CD4-positive, alpha-beta T cell treated with Interferon gamma for 1 hour (primary cell): ENCODE data around the gene SLC2A6.

Source experiments
- DNase-seq: peaks from one replicate; pipeline ENCODE4 v3.0.0-alpha.2; 2020

SLC2A6 gene

DNA sequence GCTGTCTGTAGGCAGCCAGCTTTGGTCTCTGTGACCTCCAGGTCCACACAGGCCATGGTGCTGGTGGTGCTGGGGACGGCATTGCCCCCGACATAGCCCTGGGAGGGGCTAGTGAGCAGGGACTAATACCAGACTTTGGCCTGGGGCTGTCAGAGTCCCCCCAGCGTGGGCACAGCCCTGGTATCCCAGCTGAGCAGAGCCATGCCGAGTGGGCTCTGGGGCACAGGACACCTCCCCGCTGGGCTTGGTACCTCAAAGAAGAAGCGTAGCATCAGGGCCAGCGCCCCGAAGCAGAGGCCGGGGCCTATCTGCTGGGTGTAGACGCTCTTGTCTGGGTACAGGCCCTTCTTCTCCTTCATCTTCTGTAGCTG is 36.3 kb upstream of the SLC2A6 start:
- DNase-seq, result no peak

DNA sequence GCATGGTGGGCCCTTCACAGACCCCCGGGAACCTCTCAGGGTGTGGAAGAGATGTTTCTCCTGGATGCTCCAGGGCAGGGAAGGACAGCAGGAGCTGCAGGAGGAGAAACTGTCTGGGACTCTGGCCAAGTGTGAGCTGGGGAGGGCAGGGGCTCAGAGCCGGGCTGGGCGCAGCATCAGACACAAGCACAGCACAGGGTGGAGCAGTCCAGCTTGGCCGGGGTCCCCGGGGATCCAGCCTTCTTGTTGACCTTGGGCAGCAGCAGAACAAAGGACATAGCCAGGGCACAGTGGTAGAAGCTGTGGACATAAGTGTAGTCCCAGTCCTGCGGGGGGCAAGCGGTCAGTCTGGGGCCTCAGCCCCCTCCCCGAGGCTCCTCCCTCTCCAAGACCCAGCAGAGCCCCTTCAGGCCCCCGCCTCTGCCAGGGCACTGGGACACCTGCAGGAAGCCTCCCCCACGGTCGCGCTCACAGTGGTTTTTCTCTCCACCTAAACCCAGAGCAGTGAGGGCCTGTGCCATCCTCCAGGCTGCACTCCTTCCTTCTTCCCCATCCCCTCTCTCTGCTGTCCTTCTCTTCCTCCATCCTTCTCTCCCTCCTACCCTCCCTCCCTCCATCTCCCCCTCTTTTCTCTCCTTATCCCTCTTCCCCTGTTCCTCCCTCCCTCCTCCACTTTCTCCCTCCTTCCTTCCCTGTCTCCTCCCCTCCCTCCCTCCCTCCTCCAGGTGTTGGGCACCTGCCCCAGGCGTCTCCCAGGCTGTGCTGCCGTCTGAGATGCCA is 35.8 kb upstream of the SLC2A6 start:
- no peak for DNase-seq

GRCh38 chr9:133513214-133514100 is 34.6 kb upstream of the SLC2A6 start:
- no peak for DNase-seq

DNA sequence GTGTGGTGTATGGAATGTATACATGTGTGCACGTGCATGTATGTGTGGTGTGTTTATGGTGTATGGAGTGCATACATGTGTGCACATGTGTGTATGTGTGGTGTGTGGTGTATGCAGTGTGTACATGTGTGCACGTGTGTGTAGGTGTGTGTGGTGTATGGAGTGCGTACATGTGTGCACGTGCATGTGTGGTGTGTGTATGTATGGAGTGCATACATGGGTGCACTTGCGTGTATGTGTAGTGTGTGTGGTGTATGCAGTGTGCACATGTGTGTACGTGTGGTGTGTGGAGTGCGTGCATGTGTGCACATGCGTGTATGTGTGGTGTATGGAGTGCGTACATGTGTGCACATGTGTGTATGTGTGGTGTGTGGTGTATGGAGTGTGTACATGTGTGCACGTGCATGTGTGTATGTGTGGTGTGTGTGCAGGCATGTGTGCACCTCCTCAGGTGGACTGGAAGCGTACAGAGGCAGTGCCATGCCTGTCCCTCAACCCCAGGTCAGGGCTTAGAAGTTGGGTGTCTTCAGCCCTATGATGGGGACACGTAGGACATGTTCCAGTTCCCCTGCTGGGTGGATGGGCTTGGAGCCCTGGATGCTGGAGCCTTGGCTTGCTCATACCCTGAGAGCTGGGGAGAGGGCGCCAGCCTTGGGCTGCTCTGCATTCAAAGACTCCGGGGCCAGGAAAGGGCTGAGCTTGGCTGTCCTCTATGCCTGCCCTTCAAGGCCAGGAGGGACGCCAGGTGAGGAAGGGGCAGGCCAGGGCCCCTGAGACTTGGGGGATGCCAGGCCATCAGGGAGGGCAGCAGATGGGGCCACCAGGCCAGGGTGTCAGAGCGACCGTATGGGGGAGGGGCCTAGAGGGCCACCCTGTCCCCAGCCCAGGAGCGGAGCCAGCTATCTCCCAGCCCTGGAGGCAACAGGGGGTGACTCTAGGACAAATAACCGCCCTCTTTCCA is 33.6 kb upstream of the SLC2A6 start:
- DNase-seq, result no peak

DNA sequence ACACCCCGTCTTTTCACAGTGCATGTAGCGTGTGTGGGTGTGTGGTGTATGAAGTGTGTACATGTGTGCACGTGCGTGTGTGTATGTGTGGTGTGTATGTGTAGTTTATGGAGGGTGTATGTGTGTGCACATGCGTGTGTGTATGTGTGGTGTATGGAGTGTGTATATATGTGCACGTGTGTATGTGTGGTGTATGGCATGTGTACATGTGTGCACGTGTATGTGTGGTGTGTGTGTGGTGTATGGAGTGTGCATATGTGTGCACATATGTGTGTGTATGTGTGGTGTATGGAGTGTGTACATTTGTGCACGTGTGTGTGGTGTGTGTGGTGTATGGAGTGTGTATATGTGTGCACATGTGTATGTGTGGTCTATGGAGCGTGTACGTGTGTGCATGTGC is 32.7 kb upstream of the SLC2A6 start:
- no peak for DNase-seq

DNA sequence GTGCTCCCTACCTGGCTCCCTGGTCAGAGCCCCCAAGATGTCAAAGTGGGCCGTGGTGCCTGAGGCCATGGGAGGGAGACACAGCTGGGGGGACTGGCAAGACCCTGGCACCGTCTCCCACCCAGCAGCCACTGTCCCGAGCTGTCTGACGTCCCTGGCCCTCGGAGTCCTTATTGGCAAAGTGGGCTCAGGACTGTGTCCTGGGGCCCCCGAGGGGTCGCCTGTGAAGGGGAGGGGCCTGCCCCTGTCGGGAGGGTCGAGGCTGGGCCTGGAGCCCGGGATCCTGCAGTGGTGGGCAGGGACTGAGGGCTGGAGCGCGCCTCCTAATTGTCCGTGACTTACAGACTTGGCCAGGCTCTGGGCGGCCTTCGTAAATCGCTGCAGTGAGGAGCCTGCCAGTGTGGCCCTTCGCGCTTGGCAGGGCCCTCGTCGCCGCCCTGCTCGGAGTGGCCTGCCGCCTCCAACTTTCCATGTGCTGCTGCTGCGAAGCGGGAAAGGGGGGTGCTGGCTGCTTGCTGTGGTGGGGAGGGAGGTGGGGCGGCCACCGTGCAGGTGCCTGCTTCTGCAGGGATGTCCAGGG is 32.1 kb upstream of the SLC2A6 start:
- no peak for DNase-seq

GRCh38 chr9:133509179-133510083 is 30.5 kb upstream of the SLC2A6 start:
- no peak for DNase-seq

DNA sequence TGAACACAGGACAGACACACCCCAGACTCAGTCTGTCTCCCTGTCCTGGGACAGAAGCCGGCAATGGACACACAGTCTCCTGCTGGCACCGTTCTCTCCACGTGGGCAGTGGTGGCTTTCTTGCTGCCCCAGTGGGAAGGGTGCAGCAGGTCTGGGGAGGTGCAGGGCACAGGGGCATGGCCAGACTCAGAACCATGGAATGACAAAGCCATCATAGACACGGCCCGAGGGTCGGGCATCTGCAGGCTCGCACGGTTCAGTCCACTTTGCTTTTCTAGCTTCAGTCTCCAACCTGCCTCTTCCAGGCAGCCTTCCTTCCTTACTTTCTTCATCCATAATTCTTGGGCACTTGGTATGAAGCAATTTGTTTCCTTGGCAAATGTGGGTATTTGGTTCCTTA is 29.1 kb upstream of the SLC2A6 start:
- no peak for DNase-seq

- no peak for DNase-seq
These were observed 28.5 kb upstream of the SLC2A6 start for GRCh38 chr9:133507246-133507965.

- no peak for DNase-seq
These were observed 27.7 kb upstream of the SLC2A6 start for GRCh38 chr9:133506653-133507038.

- DNase-seq, result no peak
These were observed 27.2 kb upstream of the SLC2A6 start for GRCh38 chr9:133505901-133506652.

DNA sequence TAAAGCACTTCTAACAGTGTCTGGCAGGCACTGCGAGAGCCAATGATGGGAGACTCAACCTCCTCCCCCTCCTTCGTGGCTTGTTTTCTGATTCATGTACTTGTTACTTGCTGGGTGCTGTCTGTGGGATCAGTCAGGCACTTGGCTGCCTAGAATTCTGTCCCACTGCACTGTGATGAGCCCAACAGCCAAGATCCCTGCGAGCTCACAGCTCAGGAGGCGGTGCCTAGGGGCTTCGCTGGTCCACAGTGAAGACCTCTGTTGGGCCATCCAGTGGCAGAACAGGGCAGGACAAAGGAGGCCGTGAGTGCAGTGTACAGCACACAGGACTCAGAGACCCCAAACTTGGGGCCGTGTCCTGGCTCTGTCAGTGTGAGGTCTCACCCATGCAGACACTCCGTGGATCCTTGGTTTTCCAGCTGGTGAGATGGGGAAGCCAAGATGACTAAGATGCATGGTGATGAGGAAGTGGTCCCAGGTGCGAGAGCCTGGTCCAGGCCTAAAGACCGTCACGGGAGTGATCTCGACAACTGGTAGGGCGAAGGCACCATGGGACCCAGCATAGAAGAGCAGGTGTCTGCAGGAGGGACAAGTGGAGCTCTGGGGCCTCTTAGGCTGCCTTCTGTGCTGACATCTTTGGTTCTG is 26.4 kb upstream of the SLC2A6 start:
- no peak for DNase-seq

GRCh38 chr9:133502112-133502511 is 23.2 kb upstream of the SLC2A6 start:
- DNase-seq, result no peak

DNA sequence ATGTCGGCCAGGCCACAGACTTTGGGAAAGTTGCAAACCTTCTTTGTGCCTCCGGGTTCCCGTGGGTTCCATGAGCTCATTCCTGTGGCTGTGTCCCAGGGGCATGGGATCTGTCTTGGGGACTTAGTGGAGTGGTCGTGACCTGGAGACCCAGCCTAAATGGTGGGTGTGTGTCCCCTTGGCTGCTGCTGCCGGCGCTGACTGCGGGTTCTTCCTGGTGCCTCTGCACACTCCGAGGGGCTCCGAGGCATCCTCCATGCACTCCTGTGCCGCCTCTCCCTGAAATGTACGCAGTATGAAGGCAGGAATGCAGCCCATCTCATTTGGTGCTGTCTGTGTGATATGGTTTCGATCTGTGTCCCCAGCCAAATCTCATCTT is 21.0 kb upstream of the SLC2A6 start:
- no peak for DNase-seq

DNA sequence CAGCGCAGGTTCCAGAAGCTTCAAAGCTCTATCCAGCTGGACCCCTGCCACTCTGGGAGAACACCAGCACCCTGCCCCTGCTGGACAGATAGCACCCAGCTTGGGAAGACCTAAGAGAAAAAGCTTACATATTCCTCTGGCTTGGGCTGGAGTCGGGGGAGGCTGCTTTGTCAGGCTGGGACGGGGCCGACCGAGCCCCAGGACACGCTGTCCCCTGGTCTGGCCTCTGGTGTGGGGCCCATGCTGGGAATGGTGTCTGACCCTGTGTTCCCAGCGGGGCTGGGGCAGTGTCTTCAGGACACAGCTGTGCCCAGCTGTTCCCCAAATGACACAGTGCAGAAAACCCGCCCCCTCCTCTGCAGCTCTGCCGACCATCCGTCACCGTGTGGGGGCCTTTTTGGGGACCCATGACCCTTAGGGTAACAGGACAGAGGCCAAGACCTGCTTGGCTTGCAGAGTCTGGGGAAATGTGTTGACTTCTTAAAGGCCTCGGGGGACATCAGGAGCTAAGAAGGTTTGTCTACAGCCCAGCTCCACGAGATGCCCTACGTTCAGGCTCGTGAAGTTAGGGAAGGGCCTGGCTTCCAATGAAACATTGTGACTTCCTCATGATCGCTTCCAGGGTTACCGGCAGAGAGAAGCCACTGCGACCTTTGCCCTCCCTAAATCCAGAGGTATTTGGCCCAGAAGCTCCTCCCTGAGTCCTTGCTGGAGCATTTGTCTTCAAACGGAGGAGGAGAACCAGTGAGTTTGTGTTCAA is 20.4 kb upstream of the SLC2A6 start:
- DNase-seq, result no peak

DNA sequence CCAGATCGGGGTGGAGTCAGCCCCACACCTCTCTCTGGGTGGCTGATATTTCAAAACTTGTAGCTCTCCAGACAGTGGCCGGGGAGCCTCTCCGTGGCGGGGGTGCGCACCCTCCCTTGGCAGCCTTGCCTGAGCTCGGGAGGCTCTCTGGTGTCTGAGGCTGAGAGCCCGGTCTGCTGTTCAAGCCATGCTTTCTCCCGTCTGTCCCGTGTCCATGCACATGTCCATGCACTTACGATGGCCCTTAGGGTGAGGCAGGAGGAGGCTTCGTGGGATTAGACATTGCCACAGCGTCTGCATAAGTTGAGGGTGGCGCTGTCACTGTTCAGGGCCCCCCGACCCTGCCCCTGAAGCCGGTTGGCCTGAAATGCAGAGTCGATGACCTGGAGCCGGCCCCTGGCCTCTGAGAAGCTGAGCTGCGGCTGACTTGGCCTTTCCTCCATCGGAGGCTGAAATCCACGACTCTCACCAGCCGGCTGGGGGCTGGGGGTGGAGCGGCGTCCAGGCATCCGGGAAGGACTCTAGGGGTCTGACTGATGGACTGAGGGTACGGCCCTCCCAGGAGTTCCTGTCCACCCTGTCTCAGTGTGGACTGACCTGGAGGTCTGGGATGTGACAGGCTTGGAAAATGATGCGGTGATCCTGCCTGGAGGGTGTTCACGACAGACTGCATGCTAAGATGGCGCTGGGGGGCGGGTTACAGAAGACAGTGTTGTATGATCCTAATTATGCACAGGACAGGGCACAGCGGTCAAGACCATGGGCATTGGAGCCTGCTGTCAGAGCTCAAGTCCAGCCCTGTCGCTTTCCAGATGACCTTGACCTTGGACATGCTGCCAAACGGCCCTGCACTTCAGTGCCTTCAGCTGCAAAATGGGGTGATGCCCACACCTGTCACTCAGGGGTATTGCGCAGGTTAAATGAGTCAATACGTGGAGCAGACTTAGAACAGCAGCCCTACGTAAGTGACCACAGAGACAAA is 18.3 kb upstream of the SLC2A6 start:
- no peak for DNase-seq
